Skeletal muscle satellite cell (primary cell): ENCODE results near the gene NRL.
A peak's percentile ranks its signal among the peaks of the same experiment; 100 is the strongest.
"Not testable (repeated sequence)": the region's sequence is repeated elsewhere in the genome, so short reads cannot be mapped to it uniquely, and the experiment has no call there.

ENCODE experiments used
- H3K27me3 ChIP-seq: 2 replicates; pipeline ENCODE4 v1.7.0; 2013; ENCODE audit warnings: low read length; ENCODE audit not compliant: control insufficient read depth, insufficient read depth
- H3K36me3 ChIP-seq: 2 replicates; pipeline ENCODE4 v1.7.0; 2013; ENCODE audit warnings: mild to moderate bottlenecking, control low read depth, low read length; ENCODE audit not compliant: insufficient read depth
- H3K4me1 ChIP-seq: 2 replicates; pipeline ENCODE4 v1.7.0; 2013; ENCODE audit warnings: low read length; ENCODE audit not compliant: control insufficient read depth, insufficient read depth
- H3K4me2 ChIP-seq: 2 replicates; pipeline ENCODE4 v1.7.0; 2013; ENCODE audit warnings: mild to moderate bottlenecking, low read length
- H3K4me3 ChIP-seq: 2 replicates; pipeline ENCODE4 v1.7.0; 2013; ENCODE audit warnings: low read length
- H3K9ac ChIP-seq: 2 replicates; pipeline ENCODE4 v1.7.0; 2013; ENCODE audit warnings: mild to moderate bottlenecking, low read depth, low read length, moderate library complexity
- H3K9me3 ChIP-seq: replicated peaks from 2 replicates; pipeline ENCODE4 v1.7.0; 2013; ENCODE audit warnings: mild to moderate bottlenecking, control low read depth, low read length

Gene NRL

GRCh38 chr14:24119691-24120090 lies 4.9 kb upstream of the NRL start:
- Histone ChIP-seq H3K9ac (no peak overlapping the region), H3K9me3 (no peaks in the 10 kb centered on the region), H3K36me3 (peaks cover 31% of the 10 kb centered on the region), H3K4me2 (no peak overlapping the region), H3K4me1 (peaks cover 6% of the 10 kb centered on the region), H3K4me3 (no peak overlapping the region), H3K27me3 (no peaks in the 10 kb centered on the region)

DNA sequence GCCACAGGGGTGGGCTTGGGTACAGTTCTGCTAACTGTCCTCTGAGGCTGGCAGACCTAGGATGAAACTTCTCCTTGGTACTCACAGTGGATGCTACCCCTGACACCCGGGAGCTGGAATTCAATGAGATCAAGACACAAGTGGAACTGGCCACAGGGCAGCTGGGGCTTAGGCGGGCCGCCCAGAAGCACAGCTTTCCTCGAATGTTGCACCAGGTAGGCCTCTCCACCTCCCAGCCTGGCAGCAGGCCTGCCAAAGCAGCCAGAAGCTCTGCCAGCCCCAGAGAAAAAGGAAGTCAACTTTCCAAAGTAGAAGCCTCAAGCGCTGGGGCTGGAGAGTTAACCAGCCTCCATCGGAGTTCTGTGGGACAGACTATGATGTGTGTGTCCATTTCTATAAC lies 2.4 kb upstream of the NRL start:
- Histone ChIP-seq H3K4me1 (peaks cover 11% of the 10 kb centered on the region), H3K9ac (no peak overlapping the region), H3K27me3 (no peaks in the 10 kb centered on the region), H3K9me3 (no peaks in the 10 kb centered on the region), H3K4me3 (no peak overlapping the region), H3K4me2 (no peak overlapping the region), H3K36me3 (peaks cover 31% of the 10 kb centered on the region)

DNA sequence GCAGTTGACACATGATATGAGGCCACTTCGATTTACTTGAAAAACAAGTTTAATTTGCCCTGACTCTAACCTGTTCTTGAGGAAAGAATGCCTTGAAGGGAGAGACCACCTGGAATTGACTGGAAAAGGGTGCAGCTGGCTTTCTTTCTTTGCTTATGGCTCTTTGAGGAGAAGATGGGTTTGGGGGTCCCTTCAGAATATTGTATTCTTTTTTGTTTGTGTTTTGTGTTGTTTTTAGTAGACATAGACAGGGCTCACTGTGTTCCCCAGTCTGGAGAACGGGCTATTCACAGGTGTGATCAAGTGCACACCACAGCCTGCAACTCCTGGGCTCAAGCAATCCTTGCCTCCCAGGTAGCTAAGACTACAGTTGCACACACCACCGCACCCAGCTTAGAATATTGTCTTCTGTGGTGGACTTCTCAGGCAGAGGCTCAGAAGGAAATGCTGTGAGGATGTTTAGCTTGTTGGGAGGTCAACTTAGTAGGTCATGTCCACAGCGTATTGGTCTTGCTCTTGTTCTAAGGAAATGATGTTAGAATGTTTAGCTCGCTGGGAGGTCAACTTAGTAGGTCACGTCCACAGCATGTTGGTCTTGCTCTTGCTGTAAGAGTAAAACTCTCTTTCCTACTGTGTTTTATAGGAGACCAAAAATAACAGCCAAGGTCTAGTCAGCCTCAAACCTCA lies 1.5 kb upstream of the NRL start:
- H3K4me1 ChIP-seq, result peaks cover 11% of the 10 kb centered on the region
- no peaks in the 10 kb centered on the region for H3K27me3 ChIP-seq
- no peaks in the 10 kb centered on the region for H3K9me3 ChIP-seq
- no peak overlapping the region for H3K9ac ChIP-seq
- H3K4me2 ChIP-seq, result peak overlapping the region; percentile 90
- peaks cover 24% of the 10 kb centered on the region for H3K36me3 ChIP-seq
- H3K4me3 ChIP-seq, result peak overlapping the region; percentile 76

DNA sequence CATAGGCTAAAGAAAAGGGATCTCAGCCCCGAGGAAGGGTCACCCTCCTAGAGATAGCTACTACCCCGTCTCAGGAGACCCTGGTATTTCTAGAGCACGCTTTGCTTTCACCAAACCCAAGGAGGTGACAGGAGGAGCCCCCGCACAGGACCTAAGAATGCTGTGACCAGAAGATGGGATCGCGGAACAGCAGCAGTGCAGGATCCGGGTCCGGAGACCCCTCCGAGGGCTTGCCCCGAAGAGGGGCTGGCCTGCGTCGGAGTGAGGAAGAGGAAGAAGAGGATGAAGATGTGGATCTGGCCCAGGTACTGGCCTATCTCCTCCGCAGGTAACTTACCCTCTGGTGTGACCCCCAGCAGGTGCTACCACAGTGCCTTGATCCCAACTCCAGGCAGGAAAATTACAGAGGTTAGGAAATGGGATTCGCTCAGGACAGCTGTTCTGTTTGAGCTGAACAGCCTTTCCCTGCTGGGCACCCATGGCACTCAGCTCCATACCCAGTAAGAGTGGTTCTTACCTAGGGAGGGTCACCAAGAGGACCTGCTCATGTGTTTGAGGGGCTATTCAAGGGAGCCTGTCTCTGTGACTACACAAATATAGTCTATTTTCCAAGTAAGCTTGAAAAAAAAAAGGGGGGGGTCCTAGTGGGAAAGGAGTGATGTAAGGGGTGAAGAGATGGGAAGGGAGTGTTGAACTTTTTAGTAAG lies 826 bp upstream of the NRL start:
- Histone ChIP-seq H3K4me1 (peaks cover 11% of the 10 kb centered on the region), H3K4me3 (peak overlapping the region; percentile 76), H3K4me2 (peak overlapping the region; percentile 90), H3K36me3 (peaks cover 17% of the 10 kb centered on the region), H3K9me3 (no peaks in the 10 kb centered on the region), H3K9ac (peak overlapping the region; percentile 91), H3K27me3 (no peaks in the 10 kb centered on the region)

- no peaks in the 10 kb centered on the region for H3K27me3 ChIP-seq
- H3K4me3 ChIP-seq, result peak overlapping the region; percentile 76
- H3K9ac ChIP-seq, result peak overlapping the region; percentile 91
- peak overlapping the region; percentile 93 for H3K4me2 ChIP-seq
- peaks cover 11% of the 10 kb centered on the region for H3K4me1 ChIP-seq
- H3K9me3 ChIP-seq, result no peaks in the 10 kb centered on the region
- peaks cover 5% of the 10 kb centered on the region for H3K36me3 ChIP-seq
Observed at GRCh38 chr14:24113801-24114531, 783 bp downstream of the NRL start.

GRCh38 chr14:24113379-24113800 lies 1.4 kb downstream of the NRL start:
- H3K4me3 ChIP-seq, result peak overlapping the region; percentile 76
- peaks cover 13% of the 10 kb centered on the region for H3K4me1 ChIP-seq
- peak overlapping the region; percentile 91 for H3K9ac ChIP-seq
- H3K36me3 ChIP-seq, result no peaks in the 10 kb centered on the region
- H3K4me2 ChIP-seq, result peak overlapping the region; percentile 93
- H3K9me3 ChIP-seq, result no peaks in the 10 kb centered on the region
- no peaks in the 10 kb centered on the region for H3K27me3 ChIP-seq

- Histone ChIP-seq H3K4me1 (peaks cover 13% of the 10 kb centered on the region), H3K4me2 (no peak overlapping the region), H3K9ac (no peak overlapping the region)
Observed at GRCh38 chr14:24110523-24110922, 4.2 kb downstream of the NRL start.

GRCh38 chr14:24110060-24110459 lies 4.7 kb downstream of the NRL start:
- H3K9ac ChIP-seq, result no peak overlapping the region
- no peak overlapping the region for H3K4me2 ChIP-seq
- H3K36me3 ChIP-seq, result no peaks in the 10 kb centered on the region
- no peak overlapping the region for H3K4me3 ChIP-seq
- H3K27me3 ChIP-seq, result no peaks in the 10 kb centered on the region
- no peaks in the 10 kb centered on the region for H3K9me3 ChIP-seq
- H3K4me1 ChIP-seq, result peaks cover 11% of the 10 kb centered on the region

More at GRCh38 chr14:24110523-24110922, 4.2 kb downstream of the NRL start:
- no peaks in the 10 kb centered on the region for H3K36me3 ChIP-seq
- H3K27me3 ChIP-seq, result no peaks in the 10 kb centered on the region
- no peak overlapping the region for H3K4me3 ChIP-seq
- no peaks in the 10 kb centered on the region for H3K9me3 ChIP-seq

DNA sequence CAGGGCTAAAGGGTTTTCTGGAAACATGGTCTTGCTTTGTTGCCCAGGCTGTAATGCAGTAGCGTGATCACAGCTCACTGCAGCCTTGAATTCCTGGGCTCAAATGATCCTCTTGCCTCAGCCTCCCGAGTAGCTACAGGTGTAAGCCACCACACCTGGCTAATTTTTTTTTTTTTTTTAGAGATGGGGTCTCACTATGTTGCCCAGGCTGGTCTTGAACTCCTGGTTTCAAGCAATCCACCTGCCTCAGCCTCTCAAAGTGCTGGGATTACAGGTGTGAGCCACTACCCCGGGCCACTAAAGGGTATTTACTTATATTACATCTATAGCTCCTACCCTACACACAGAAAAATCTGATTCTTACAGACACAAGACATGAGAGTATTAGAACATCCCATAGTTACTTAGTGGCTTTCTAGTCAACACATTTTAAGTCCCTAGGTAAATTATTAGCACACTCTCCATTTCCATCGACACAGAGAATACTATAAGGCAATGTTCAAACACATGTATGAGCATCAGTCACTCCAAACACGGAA lies 6.3 kb downstream of the NRL start:
- Histone ChIP-seq H3K27me3 (no peaks in the 10 kb centered on the region), H3K4me2 (no peak overlapping the region), H3K4me1 (peaks cover 8% of the 10 kb centered on the region), H3K4me3 (no peak overlapping the region), H3K36me3 (no peaks in the 10 kb centered on the region), H3K9me3 (no peaks in the 10 kb centered on the region), H3K9ac (no peak overlapping the region)

DNA sequence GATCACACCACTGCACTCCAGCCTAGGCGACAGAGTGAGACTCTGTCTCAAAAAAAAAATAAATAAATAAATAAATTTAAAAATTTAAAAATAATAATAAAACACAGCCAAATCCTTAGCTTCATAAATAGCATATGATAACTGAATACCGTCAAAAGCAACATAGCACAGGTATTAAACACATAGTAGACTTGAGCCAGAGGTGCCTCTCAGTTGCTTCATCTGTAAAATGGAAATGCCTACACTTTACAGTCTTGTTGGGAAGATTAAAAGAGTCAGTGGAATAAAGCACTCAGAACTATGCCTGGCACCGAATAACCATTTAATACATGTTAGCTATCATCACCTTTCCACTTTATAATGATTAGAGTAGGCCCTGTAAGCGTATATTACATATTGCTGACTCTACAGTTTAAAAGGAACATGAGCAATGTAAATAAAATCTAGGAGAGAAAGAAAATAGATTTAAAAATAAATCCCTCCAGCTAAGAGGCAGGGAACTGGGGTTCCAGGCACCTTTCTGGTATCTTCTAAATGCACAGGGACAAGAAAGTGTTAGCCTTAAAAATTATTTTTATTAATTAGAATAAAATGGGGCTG lies 8.0 kb downstream of the NRL start:
- H3K27me3 ChIP-seq, result no peaks in the 10 kb centered on the region
- no peak overlapping the region for H3K4me2 ChIP-seq
- H3K4me1 ChIP-seq, result peaks cover 6% of the 10 kb centered on the region
- no peaks in the 10 kb centered on the region for H3K9me3 ChIP-seq
- H3K4me3 ChIP-seq, result no peak overlapping the region
- H3K9ac ChIP-seq, result no peak overlapping the region
- no peaks in the 10 kb centered on the region for H3K36me3 ChIP-seq

DNA sequence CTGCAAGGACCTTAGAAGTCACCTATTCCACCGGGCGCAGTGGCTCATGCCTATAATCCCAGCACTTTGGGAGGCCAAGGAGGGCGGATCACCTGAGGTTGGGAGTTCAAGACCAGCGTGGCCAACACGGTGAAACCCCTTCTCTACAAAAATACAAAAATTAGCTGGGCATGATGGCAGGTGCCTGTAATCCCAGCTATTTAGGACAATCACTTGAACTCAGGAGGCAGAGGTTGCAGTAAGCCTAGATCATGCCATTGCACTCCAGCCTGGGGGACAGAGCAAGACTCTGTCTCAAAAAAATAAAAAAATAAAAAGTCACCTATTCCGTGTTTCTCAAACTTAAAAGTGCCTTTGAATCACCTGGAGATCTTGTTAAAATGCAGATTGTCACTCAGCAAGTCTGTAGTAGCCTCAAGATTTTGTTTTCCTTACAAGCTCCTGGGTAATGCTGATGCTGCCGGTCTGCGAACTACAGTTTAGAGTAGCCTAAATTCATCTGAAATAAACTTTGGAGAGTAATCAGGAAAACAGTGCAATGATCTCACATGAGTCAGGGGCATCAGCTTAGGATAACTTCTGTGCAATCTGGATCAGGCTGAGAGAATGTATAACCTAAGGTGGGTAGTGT lies 9.0 kb downstream of the NRL start:
- not testable (repeated sequence) for H3K4me3 ChIP-seq, H3K4me2 ChIP-seq, H3K27me3 ChIP-seq, H3K9ac ChIP-seq, H3K9me3 ChIP-seq, H3K4me1 ChIP-seq, H3K36me3 ChIP-seq
